Gastrocnemius medialis (tissue), 4 donors: Measurements from ENCODE around the gene EFNA5. TPM values are rescaled to one million over a fixed set of nuclear protein-coding genes. Genes with fewer than 3 reads are reported as not detected.

Experiments used
- ATAC-seq, 2 donors: fragments of 150-250 bp; one replicate each; pipeline ENCODE4 v1.9.1; 2016
- DNase-seq, 2 donors: peaks; one replicate each; pipeline ENCODE4 v3.0.0-alpha.2; 2019
- H3K27ac ChIP-seq, 4 donors: fragments of 200-600 bp; sonication (generic); 1 replicate in 1 of 4; 2 replicates in 3 of 4; pipeline ENCODE4 v1.5.1; 2016 to 2018; ENCODE audit warnings: mild to moderate bottlenecking in 2 of 4, moderate library complexity in 1 of 4
- H3K27me3 ChIP-seq, 3 donors: fragments of 200-600 bp; sonication (generic) in 2 of 3; 1 replicate in 1 of 3; 2 replicates in 2 of 3; pipeline versions ENCODE4 v1.5.1 to v1.6.0; 2016 to 2019; ENCODE audit warnings: mild to moderate bottlenecking in 1 of 3, moderate library complexity in 1 of 3
- H3K36me3 ChIP-seq, 2 donors: fragments of 200-600 bp; sonication (generic) in 1 of 2; one replicate each; pipeline ENCODE4 v1.5.1; 2017 to 2018
- H3K4me1 ChIP-seq, 2 donors: fragments of 200-600 bp; sonication (generic) in 1 of 2; one replicate each; pipeline ENCODE4 v1.5.1; 2016 to 2017; ENCODE audit warnings: mild to moderate bottlenecking in 2 of 2
- H3K4me3 ChIP-seq, 4 donors: fragments of 200-600 bp; sonication (generic) in 3 of 4; 1 replicate in 1 of 4; 2 replicates in 3 of 4; pipeline ENCODE4 v1.5.1; 2016 to 2019; ENCODE audit warnings: mild to moderate bottlenecking in 2 of 4
- H3K9me3 ChIP-seq, 3 donors: fragments of 200-600 bp; sonication (generic) in 2 of 3; 1 replicate in 1 of 3; 2 replicates in 2 of 3; pipeline ENCODE4 v1.5.1; 2016 to 2019
- CTCF ChIP-seq, 5 experiments: fragments of 450-650 bp in 3 of 5; fragments of 200-600 bp in 2 of 5; sonication (generic) in 2 of 5; IDR thresholded peaks in 4 of 5; conservative IDR thresholded peaks in 1 of 5; 1 replicate in 4 of 5; 2 replicates in 1 of 5; pipeline ENCODE4 v1.5.1; 2016 to 2019; ENCODE audit warnings: antibody characterized with exemption in 5 of 5, mild to moderate bottlenecking in 3 of 5, moderate library complexity in 3 of 5
- POLR2A ChIP-seq, 2 donors: fragments of 450-650 bp; IDR thresholded peaks; one replicate each; pipeline ENCODE4 v1.6.1; 2017; ENCODE audit warnings: antibody characterized with exemption in 2 of 2, mild to moderate bottlenecking in 2 of 2, moderate library complexity in 2 of 2
- in situ Hi-C, 4 donors: fragments of 200-750 bp; cut with MboI; loops; one replicate each; pipeline versions ENCODE4 v1.15.0 to v1.8.0; 2017; ENCODE audit warnings: low sequenced_read_pairs in 4 of 4
- intact Hi-C: fragments of 100-400 bp; cut with DNase I; formaldehyde crosslinking; loops from one replicate; pipeline ENCODE4 v1.15.1; 2023; ENCODE audit warnings: low total_unique reads
- total RNA-seq, 4 donors: library from RNA; depleted of rRNA; stranded (reverse); fragments of >200 nt; gene quantifications; one replicate each; pipeline versions ENCODE4 v1.1.0 to v1.2.3, GENCODE V29; 2016

EFNA5 gene
- total RNA-seq, 4 donors from 2014 or later: 0.15 to 0.62 (median 0.20) TPM; not detected in 1

GRCh38 chr5:107544476-107544875 is 126.3 kb downstream of the EFNA5 start:
- no peak for ATAC-seq

DNA sequence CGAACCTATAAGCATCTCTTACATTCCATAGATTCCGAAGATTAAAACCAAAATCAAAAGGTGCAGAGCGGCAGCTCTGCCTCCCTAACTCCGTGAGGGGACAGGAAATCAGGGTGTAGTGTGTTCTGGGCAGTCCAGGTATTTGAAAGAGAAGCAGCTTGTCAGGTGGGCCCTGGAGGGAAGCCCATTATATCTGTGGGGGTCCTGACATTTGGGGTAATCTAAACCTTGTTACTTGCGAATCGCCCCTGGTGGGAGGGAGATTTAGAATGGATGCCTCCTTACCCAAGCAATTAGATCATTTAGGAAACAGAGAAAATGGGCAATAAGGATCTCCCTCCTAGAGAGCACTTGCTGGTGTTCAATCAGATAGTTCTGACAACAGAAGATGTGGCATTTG is 126.9 kb downstream of the EFNA5 start:
- in situ Hi-C loops (no loop called here), intact Hi-C loops (loop anchor here (2.0 to 5.0 kb wide), 2 partner anchors 29 to 128 kb away; partner anchors contain the start of gene EFNA5)
- no peaks in the 10 kb centered on the region for H3K36me3 ChIP-seq
- H3K27ac ChIP-seq: no peak overlapping the region
- no peak for TF ChIP-seq CTCF (IDR thresholded peaks at IDR 0.05 in 4 of 5, conservative IDR thresholded peaks at IDR 0.05 in 1 of 5)
- TF ChIP-seq POLR2A (IDR thresholded peaks at IDR 0.05): no peak
- ATAC-seq (no peak), DNase-seq (no peak)
- H3K4me1 ChIP-seq: peaks cover 9 to 18% of the 10 kb centered on the region in 2 donors
- H3K4me3 ChIP-seq: no peak overlapping the region
- H3K27me3 ChIP-seq: no peaks in the 10 kb centered on the region
- no peaks in the 10 kb centered on the region for H3K9me3 ChIP-seq

More at GRCh38 chr5:107544476-107544875, 126.3 kb downstream of the EFNA5 start:
- TF ChIP-seq CTCF (IDR thresholded peaks at IDR 0.05 in 4 of 5, conservative IDR thresholded peaks at IDR 0.05 in 1 of 5): no peak
- TF ChIP-seq POLR2A (IDR thresholded peaks at IDR 0.05): no peak
- no peak overlapping the region for H3K4me3 ChIP-seq
- intact Hi-C loops (loop anchor here (5.0 kb wide), 1 partner anchor 128 kb away; the partner anchor contains the start of gene EFNA5), in situ Hi-C loops (no loop called here)
- DNase-seq: no peak
- H3K36me3 ChIP-seq: no peaks in the 10 kb centered on the region
- no peaks in the 10 kb centered on the region for H3K9me3 ChIP-seq
- H3K27ac ChIP-seq: no peak overlapping the region
- H3K4me1 ChIP-seq: peaks cover 9 to 18% of the 10 kb centered on the region in 2 donors
- H3K27me3 ChIP-seq: no peaks in the 10 kb centered on the region

DNA sequence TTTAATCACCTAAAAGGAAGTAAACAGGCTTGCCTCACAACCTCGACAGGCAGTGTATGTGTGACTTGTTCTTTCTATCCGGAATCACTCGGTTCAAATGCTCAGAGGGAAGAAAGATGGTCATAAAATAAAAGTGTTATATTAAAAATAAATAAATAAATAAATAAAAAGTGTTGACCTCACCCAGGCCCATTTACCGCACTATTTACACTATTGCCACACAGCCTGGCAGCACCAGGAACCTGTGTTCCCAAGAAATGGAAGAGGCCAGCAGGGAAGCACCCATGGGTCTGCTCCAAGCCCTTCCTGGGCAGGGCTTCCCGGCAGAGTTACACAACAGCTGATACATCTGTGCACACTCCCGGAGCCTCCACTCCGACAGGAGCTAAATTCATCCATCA is 127.9 kb downstream of the EFNA5 start:
- Histone ChIP-seq H3K4me1 (peaks cover 9 to 18% of the 10 kb centered on the region in 2 donors), H3K27ac (peak overlapping the region; percentile 70 to 72 (median 70)), H3K36me3 (no peaks in the 10 kb centered on the region), H3K4me3 (peak overlapping the region in 2 of 4 donors; percentile 26 to 32), H3K9me3 (no peaks in the 10 kb centered on the region), H3K27me3 (no peaks in the 10 kb centered on the region)
- DNase-seq: peak; percentile 66 to 84
- peak; percentile 94 to 95 for ATAC-seq
- intact Hi-C loops (loop anchor here (2.0 to 5.0 kb wide), 2 partner anchors 30 to 129 kb away; partner anchors contain the start of gene EFNA5), in situ Hi-C loops (no loop called here)
- TF ChIP-seq POLR2A (IDR thresholded peaks at IDR 0.05) (no peak), CTCF (IDR thresholded peaks at IDR 0.05 in 4 of 5, conservative IDR thresholded peaks at IDR 0.05 in 1 of 5) (no peak)

DNA sequence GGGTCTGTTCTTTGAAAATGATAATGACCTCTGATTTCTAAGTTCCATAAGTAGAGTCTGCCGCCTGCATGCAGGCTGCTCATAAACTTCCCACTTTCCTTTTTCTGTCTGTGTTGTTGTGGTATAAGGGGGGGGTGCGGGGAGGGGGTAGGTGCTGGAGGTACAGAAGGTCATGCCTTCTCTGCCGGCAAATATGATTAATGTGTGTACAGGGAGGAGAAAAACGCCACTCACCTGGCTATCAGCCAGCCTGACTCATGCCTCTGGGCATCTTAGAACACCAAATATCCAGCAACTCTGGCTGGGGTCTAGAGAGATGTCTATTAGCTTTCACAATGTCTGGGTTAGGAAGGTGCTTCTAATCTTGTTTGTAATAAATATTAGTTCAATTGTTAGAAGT is 128.3 kb downstream of the EFNA5 start:
- DNase-seq: peak; percentile 54 to 77
- peak overlapping the region; percentile 70 to 72 (median 70) for H3K27ac ChIP-seq
- no peaks in the 10 kb centered on the region for H3K36me3 ChIP-seq
- in situ Hi-C loops (no loop called here), intact Hi-C loops (loop anchor here (2.0 to 5.0 kb wide), 2 partner anchors 30 to 130 kb away; partner anchors contain the start of gene EFNA5)
- TF ChIP-seq CTCF (IDR thresholded peaks at IDR 0.05 in 4 of 5, conservative IDR thresholded peaks at IDR 0.05 in 1 of 5): no peak
- TF ChIP-seq POLR2A (IDR thresholded peaks at IDR 0.05): no peak
- H3K9me3 ChIP-seq: no peaks in the 10 kb centered on the region
- no peaks in the 10 kb centered on the region for H3K27me3 ChIP-seq
- peaks cover 9 to 18% of the 10 kb centered on the region in 2 donors for H3K4me1 ChIP-seq
- ATAC-seq: peak; percentile 80 to 89
- peak overlapping the region in 2 of 4 donors; percentile 26 to 32 for H3K4me3 ChIP-seq
